SW 1271 (cell line): ENCODE results near the gene NEBL.

Source experiments
- DNase-seq, 2 experiments: peaks; one replicate each; lab custom pipeline; 2025; lab: John Stamatoyannopoulos, UW

Gene NEBL

DNA sequence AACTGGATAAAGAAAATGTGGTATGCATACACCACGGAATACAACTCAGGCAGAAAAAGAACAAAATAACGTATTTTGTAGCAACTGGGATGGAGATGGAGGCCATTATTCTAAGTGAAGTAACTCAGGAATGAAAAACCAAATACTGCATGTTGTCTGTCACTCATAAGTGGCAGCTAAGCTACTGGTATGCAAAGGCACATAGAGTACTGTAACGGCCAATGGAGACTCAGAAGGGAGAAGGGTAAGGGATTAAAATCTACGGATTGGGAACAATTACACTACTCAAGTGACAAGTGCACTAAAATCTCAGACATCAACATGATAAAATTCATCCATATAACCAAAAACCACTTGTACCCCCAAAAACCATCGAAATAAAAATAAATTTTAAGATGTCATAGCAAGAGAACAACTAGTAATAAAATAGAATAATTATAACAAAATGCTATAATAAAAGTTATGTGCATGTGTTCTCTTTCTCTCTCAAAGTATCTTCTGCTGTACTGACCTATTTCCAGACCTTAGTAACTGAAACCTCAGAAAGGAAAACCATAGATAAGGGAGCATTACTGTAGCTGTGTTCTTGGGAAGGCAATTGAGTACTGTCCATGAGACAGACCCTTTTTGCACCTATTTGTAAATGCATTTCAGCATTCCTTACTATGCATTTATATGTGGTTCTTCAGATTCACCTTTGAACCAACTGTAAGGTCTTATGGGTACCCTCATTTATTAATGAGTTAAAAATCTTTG, 6.7 kb upstream of the NEBL start:
- DNase-seq, result no peak

DNA sequence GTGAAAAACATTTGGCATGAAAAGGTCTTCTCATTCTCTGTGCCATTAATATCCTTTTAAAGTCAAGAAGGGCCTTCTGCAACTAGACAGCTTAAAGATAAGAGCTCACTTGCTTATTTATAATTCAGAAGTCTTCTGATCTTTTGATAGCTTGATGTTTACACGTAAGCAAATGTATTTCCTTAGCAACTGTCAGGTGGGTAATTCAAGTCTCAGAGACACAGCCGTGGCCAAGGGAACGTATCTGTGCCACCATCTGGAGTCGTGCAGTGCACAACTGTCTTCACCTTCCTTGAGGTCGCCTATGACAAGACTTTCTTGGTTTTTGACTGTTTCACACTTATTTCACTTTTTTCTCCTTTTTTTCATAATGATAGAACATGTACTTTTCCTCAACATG, 4.0 kb upstream of the NEBL start:
- DNase-seq, result no peak

DNA sequence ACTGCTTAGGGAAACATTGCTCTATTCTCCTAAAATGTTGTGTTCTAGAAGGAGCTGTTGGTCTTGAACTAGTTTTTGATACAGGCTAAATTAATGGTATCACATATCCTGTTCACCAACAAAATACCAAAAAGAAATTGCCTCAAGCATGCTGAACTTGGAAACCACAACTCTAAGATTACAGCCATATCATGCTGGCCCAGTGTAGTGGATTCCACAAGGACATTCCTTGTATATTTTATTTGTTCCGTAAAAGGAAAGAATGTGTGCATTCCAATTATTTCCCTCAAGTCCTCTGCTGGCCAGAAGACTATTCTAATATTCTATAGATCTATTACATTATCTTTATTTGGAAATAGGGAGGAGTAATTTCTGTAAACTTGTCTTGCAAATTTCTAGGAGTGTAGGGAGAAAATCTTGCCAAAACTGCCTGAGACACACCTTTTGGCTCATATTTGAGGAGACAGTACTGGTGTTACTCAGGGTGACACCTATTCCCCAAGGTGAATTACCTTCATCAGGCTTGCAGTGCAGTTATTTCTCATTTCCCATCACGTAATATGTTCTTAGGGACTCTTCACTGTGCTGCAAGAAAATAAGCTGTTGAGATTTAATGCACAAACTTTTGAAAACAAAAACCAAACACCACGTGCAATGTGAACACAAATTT, 1.9 kb upstream of the NEBL start:
- no peak for DNase-seq

DNA sequence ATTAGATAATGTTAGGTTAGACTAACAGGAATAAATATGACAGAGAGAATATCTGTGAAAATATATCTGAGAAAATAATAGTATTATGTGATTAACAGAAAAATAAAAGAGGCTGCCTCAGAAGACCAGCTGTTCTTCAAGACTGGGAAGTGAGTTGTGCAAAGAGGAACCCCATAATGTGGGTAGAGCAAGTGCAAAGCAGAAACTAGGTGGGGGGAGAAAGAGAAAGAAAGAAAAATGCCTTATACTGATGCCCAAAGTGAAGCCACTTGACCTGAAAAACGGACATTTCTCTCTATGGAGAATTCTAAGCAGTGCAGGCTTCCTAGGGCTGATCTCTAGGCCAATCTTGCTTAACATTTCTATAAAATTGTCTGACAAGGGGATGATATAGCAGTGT, 3.8 kb downstream of the NEBL start:
- no peak for DNase-seq

DNA sequence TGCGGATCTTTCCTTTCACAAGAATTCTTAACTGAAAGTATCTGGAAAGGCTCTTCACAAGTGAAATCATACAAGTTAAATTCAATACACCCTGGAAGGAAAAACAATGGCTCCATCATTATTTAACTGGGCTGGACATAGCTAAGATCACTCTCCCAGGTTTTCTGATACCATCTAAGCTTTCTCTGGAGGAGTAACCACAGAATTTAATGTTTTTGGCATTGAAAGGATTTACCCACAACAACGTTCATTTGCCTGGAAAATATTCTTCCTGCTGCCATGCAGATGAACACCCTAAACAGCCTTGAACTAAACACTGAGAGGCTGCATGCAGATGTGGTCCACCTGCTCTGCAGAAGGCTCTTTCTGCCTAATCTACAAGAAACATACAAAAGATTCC, 4.3 kb downstream of the NEBL start:
- no peak for DNase-seq

DNA sequence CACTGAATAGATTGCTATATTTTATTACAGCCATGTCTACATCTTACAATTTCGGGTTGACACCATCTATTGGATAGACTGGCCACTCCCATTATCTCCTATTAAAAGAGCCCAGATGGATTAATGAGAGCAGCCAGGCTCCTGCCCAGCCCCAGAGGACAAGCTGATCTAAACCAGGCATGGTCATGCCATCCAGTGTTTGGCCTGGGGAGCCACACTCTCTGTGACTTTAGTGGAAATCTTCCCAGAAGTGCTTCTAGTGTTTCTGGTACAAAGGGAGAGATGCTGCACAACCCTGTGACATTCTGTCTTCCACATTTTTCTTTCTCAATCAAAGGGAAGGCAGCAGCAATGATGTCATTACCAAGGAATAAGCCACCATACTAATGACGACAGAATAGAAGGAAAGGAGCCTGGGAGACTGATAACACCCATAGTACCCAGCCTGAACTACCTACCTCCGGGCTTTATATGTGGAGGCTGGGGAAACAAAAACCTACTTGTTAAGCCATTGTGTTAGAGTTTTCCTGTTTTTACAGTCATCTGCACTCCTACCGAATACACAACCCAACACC, 5.0 kb downstream of the NEBL start:
- DNase-seq, result no peak

DNA sequence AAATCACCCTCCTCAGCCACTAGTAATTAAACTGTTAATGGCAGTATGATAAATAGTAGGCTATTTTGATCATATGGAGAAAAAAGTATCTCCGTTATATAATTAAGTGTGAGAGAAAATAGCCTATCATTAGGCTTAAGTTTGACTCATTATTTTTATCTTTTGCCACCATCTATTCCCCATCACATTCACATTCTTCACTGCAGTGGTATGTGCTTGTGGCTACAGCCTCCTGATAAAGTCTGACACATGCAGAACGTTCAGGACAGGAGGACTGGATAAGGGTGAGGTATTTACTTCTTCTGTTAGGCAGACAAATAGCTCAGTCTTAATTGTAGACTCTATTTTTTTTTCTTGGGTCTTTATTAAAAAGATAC, 5.8 kb downstream of the NEBL start:
- DNase-seq, result no peak

DNA sequence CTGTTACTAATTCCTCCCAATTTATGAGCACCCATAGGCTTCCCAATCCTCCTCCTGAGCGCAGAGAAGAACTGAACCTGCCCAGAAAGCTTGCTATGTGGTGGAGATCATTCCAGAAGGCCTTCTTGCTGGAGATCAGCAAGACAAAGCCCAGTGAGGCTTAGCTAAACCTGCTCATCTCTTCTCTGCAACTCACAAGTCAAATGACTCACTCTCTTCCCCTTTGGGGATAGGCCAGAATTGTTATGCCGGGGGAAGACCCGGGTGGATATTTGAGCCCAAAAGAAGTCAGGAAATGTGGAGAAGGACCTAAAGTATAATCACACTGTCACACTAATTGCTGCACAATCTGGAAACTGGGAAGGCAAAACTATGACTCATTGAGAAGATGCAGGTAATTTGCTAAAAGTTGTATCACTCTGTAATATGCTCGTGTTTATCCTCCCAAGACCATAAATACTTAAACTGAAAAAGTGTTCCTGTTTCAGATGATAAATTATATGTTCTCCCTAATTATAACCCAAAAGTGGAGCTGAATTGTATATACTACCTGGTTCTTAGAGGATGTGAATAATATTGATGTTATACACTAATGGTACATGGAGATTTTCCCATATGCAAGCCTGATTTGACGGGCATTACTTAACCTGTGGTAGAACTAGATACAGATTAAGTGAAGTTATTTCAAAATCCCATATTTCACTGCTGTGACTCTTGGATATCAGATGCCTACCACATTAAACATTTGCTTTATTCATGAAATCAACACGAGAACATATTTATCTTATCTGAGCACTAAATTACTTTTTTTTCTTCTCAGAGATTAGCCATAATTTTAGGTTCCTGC, 6.4 kb downstream of the NEBL start:
- DNase-seq, result no peak

DNA sequence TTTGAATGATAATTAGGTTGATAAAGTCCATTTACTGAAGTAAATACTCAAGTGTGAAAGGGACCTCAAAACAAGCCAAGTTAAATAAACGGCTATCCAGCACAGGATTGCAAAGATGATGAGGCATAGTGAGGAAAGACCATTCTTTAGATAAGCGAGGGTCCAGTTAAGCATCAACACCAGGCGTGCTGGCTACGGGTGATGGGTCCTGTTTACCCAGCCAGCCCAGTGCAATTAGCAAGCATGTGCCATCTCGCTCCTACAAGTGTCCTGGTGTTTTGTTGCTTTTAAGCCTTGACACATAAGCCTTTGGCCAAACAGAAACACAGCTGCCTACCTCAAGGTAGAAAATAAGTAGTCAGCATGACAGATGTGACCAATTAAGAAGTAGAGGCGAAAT, 7.1 kb downstream of the NEBL start:
- DNase-seq, result no peak

DNA sequence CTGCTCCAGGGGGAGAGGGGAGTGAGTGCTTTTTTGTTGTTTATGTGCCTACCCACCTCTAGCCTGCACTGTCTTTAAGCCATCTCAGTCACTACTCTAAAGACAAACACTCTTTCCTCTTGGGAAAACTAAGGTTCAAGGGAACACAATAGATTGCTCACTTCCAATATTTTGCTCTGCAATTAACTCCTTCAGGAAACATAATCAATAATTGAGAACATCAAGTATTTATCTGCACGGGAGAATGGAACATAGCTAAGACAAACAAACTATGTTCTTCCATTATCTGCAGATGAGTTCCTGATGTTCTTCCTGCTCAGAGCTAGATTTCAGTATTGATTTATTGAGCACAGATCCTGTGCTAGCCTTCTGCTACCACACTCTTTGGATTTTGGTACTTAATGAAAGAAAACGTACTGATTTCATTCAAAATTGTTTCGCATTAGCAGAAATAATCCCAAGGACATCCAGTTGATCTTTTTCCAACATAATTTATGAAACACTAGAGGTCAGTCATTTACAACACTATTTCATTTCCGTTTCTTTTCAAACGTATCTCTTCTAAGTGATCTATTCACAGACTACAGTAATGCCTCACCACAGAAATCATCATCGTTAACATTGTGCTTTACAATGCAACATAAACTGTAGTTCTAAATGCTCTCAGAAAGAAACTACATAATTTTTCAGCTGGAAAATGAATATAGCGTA, 8.3 kb downstream of the NEBL start:
- no peak for DNase-seq

DNA sequence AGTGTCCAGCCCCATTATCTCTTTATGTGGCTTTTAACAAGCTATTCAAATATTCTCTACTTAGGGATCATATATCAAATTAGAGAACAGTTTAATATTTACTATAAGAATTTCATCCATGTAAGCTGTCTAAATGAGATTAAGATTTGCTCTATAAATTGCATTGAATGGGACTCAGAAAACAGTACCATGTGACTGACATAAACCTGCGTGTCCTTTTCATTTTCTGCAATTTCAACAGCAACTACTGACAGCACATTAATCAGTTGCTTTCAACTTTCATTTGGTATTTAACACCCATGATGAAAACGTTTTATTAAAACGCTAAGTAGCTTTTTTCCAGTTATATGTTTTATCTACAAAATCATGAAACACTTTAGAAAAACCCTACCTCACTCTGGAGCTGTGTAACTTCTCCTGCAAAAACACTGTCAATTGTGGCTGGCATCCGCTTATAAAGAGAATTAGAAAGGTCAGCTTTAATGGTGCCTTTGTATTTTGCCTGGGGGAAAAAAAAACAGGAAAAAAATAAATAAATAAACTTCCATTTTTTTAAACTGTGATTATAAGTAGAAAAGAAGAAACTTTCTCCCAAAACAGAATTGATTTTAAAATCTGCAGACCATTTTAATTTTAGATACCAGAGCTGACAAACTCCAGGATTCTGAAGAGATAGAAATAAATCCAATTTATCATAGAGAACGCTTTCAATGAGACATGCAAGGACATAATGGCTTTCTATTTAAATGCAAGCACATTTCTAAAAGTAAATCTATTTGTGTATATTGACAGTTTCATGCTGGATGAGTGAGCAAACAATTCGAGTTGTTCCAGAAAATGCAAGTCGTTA, 9.2 kb downstream of the NEBL start:
- DNase-seq, result no peak

DNA sequence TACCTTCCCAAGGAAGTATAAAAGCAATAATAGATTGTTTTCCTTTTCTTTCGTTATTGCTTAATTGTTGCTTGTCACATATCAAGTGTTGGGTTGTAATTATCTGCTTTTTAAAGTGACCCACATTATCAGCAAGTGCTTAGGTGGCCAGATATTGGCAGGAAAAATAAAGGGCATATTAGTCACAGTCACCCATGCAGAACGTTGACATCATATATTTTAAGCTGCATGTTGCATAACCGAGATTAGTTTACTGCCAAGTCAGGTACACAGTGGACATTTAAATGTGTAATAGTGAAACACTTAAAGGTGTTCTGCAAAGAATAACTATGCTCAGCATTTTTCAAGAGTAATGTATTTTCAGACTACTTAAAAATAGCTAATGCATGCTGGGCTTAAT, 11.4 kb downstream of the NEBL start:
- no peak for DNase-seq

DNA sequence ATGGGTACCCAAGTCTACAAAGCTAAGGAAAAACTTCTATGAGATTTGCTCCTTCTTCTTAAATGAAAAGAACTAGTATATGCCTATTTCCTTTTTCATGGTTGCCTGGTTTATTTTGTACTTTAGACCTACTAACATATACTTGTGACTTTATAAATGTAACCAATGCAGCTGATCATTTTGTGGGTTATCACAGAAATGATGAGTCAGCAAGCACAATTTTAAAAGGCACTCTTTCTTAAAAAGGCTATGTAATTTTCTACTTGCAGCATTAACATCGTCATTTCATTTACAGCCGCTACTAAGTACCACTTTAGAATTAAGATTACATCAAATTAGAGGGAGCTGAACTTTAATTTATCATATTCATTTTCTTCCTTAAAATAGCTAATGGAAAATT, 13.6 kb downstream of the NEBL start:
- DNase-seq, result no peak

DNA sequence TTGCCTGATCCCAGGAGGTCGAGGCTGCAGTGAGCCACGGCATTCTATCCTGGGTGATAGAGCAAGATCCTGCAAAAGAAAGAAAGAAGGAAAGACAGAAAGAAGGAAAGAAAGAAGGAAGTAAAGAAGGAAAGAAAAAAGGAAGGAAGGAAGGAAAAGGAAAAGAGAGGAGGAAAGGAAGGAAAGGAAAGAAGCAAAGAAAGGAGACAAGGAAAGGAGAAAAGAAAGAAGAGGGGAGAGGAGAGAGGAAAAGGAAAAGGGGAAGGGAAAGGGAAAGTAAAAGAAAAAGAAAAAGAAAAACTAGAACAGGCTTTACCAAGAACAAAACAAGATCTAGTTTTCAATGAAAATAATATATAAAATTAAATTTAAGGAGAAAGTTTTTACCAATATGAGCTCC, 15.0 kb downstream of the NEBL start:
- no peak for DNase-seq

DNA sequence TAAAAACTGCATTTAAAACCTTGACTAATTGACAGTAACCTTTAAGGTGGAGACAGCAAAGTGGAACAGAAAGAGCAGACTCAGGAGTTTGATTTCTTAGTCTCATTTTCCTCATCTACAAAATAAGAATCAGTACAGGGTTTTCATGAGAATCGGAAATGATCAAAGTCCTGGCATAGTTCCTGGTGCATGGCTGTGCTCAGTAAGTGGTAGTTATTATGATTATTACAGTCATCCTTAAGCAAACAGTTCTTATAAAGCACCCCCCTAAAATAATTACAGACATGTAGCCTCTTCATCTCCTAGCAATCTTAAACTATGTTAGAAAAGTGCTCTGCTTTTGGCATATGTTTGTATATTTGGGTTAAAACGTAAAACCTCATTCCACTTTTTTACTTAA, 18.0 kb downstream of the NEBL start:
- DNase-seq, result no peak

DNA sequence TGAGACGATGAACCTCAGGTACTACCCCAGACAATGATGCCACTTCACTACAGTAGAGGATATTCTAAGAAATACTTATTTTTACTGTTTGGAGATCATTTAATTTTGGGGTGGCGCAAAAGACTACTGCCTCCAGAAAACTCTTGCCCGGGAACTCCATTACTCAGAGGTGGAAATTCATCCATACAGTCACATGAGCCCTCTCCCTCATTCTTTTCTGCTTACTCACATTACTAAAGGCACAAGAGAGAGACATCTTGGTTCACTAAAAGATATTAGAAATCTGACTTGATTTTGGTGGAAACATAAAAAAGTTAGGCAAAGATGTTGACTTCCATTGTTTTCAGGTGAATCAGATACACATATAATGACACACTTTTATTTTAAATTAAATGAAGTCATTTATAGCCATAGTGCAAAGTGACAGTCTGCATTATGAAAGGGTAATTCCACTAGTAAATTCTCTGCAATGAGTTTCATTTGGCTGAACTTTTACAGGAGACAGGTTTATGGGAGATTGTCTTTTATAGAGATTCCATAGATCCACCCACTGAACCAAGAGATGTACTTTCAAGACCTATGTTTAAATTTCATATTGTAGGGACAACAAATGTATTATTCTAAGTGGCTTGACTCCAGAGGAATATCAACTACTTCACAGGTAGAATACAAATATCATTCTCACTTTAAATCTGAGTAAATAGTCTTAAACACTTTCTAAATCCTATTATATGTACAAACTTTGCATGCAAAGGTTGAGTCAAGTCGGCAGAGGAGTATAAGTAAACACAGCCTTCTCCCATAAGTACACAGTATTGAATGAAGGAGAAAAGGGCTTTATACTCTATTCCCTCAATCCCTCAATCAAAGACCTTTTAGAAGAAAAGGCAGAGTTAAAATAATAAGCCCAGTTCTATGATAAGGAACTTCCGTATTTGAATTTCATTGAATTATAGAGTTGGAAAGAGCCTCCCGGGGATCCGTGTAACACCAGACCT, 18.8 kb downstream of the NEBL start:
- DNase-seq, result no peak

DNA sequence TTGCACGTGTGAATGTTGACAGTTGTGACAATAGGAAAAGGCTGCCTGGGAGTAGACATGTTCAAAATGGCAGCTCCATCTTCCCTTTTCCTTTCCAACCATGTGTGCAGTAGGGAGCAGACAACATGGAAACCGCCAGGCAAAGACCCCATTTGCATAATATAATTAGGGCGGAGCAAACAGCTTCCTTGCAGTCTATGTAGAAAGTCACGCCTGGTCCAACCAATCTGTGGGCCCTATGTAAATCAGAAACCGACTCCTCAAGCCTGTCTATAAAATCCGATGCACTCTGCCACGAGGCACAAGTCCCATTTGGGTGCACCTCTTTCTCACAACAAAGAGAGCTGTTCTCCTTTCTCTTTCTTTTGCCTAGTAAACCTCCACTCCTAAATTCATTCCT, 19.6 kb downstream of the NEBL start:
- DNase-seq, result no peak

DNA sequence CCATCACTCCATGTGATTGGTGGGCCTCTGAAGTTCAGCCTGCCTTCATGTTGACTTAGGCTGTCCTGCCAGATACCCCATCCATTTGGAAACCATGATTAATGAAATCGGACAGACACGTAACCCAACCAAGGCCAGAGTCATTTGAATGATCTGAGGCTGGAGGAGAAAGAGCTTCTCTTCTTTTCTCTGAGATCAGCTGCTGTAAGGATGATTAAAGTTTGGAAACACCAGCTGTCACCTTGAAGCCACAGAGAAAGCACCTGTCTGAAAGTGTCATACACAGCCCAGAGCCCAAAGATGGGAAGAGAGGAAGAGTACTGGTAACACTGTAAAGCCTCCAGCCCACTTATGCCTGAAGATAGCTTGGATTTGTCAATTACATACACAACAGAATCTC, 22.9 kb downstream of the NEBL start:
- DNase-seq, result no peak

DNA sequence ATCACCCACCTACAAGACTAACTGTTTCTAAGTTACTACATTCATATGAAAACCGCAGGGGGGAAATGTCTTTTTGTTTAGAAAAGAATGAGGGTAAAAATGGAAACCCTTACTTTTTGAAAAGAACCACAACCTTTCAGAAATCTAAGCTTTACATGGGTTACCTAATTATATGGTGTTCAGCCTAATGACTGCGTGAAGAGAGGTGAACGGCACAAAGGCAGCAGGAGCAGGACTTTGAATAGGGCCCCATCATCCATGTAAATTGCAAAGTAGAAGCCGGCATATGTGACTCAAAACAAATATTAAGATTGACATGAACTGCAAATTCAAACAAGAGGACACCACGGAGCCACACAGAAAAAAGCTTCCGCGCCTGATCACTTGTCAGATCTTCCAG, 25.1 kb downstream of the NEBL start:
- no peak for DNase-seq

DNA sequence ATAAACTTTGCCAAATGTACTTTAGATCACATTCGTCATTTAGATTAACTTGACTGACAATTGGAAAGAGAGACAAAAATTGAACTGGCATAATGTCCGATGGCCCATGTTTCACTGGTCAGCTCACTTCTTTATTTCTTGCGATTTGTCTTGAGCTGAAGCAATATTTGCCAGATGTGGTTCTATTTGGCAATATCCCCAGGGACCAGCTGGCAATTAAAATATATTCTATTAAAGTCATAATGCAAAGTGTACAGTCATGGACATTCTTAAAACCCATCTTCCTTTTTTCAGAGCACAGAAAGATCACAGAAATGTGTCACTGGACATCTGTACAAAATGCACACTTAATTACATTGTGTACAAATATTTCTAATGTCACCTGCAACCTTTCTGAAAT, 26.3 kb downstream of the NEBL start:
- no peak for DNase-seq
